Measurements from ENCODE around the gene ANTXR2.
"Not testable (repeated sequence)": the region's sequence is repeated elsewhere in the genome, so short reads cannot be mapped to it uniquely, and the experiment has no call there.

The ANTXR2 gene

GRCh38 chr4:80015407-80016189 lies 57.4 kb downstream of the ANTXR2 start:
- DNase-seq, result no peak

GRCh38 chr4:80014531-80014930 lies 58.5 kb downstream of the ANTXR2 start:
- no peak for DNase-seq

GRCh38 chr4:80012291-80012690 lies 60.7 kb downstream of the ANTXR2 start:
- no peak for DNase-seq

GRCh38 chr4:80011636-80012236 lies 61.3 kb downstream of the ANTXR2 start:
- DNase-seq, result no peak

- DNase-seq, result peak in 1 of 5 donors; percentile 82
Measured at GRCh38 chr4:80010316-80010715, 62.7 kb downstream of the ANTXR2 start.

DNA sequence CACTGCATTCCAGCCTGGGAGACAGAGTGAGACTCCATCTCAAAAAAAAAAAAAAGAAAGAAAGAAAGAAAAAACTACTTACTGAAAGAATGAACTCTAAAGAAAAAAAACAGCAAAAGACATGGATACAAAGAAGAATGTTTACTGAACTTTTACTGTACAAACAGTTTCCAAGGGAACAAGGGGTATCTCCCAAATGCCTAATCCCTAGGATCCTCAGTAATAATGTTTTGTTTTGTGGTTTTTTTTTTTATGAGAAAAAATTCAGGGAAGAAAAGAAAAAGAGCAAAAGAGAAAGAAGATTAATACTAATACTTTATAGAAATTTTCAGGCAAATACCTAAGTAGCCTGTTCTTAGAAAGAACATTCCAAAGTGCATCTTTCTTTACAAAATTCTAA lies 63.2 kb downstream of the ANTXR2 start:
- DNase-seq, result no peak

GRCh38 chr4:80008971-80009370 lies 64.1 kb downstream of the ANTXR2 start:
- peak in 1 of 5 donors; percentile 48 for DNase-seq

DNA sequence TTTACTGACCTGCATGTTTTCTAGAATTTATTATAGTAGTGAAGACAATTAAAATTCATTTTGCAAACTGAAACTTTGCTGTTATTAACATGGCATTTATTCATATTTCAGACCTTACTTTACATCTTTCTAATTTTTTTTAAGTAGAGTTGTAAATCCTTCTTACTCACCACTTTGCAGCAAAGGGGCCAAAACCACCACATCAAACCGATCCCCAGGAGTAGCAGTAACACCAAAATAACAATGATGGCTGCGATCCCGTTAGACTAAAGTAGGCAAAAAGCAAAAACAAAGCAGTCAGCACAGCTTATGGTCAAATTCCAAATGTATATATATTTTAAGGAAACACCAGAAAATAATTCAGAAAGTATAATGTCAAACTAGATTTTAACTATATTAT lies 64.7 kb downstream of the ANTXR2 start:
- peak in 1 of 5 donors; percentile 65 for DNase-seq

- DNase-seq, result peak in 1 of 5 donors; percentile 92
Measured at GRCh38 chr4:80007745-80008149, 65.3 kb downstream of the ANTXR2 start.

- peak in 1 of 5 donors; percentile 86 for DNase-seq
Measured at GRCh38 chr4:80006935-80007744, 65.9 kb downstream of the ANTXR2 start.

DNA sequence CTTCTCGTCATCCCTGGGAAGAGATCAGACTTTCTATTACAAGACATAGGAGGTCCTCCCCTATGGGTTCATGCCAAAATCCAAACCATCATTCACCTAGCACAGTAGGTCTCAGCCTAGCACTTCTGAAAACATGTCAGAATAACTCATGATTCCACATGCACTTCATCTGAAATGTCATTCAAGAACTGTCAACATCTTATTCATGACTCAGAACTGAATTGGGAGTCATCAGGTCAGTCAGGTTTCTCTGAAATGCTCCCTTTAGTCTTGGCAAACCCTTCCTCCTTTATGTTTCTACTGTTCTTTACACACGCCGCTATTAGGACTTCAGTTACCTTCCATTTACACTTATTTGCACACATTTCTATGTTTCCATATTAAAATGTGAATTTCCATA lies 67.2 kb downstream of the ANTXR2 start:
- peak in 1 of 5 donors; percentile 90 for DNase-seq

DNA sequence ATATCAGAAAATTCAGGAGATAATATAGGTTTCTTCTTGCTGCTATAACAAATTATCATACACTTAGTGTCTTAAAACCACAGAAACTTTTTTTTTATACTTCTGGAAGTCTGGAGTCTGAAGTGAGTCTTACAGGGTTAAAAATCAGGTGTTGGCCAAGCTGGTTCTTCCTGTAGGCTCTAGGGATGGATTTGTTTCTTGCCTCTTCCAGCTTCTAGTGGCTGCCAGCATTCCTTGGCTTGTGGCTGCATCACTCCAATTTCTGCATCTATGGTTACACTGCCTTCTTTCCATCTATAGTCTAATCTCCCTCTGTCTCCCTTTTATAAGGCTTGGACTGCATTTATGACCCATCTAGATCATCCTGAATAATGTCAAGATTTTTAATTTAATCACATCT lies 68.7 kb downstream of the ANTXR2 start:
- no peak for DNase-seq

DNA sequence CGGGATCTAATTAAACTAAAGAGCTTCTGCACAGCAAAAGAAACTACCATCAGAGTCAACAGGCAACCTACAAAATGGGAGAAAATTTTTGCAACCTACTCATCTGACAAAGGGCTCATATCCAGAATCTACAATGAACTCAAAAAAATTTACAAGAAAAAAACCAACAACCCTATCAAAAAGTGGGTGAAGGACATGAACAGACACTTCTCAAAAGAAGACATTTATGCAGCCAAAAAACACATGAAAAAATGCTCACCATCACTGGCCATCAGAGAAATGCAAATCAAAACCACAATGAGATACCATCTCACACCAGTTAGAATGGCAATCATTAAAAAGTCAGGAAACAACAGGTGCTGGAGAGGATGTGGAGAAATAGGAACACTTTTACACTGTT lies 70.5 kb downstream of the ANTXR2 start:
- DNase-seq, result not testable (repeated sequence)

DNA sequence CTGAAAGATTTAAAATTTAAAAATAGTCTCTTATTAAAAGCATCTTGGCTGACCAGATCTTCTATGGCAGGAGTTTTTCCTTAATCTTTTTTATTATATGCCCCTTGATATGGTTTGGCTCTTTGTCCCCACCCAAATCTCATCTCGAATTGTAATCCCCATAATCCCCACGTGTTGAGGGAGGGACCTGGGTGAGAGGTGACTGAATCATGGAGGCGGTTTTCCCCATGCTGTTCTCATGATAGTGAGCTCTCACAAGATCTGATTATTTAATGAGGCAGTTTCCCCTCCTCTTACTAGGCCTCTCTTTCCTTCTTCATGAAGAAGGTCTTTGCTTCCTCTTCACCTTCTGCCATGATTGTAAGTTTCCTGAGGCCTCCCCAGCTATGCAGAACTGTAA lies 74.0 kb downstream of the ANTXR2 start:
- DNase-seq, result not testable (repeated sequence)

DNA sequence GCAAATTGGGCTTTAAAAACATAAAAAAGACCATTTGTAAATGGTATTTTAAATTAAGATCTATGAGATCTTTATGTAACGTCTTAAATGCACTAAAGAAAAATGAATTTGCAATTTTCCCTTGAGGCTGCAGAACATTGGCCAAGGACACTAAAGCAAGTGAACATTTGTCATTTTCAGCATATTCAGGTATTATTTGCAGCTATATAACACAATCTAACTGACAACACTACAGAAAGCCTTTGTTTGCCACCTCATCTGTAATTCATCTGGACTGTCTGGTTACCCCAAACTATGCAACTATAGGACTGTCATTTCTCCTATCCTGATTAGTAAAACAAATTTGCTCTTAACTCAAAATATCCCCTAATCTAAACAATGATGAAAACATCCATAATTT lies 74.8 kb downstream of the ANTXR2 start:
- no peak for DNase-seq

DNA sequence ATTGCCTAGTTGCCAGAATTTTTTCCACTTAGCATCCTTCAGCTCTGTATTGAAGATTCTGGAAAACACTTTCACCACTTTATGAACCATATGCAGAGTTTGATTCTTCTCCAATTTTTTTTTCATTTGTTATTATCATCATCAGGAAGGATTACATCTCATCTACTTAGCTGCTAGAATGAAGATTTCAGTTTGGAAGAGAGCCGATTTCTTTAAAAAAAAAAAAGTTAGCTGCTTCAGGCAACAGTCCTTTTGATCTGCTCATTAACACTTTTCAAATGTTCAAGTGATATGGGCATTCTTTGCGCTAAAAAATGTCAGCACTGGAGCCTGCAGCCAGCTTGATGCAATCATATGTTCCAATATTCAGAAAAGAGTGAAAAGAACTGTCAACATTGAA lies 76.2 kb downstream of the ANTXR2 start:
- no peak for DNase-seq

DNA sequence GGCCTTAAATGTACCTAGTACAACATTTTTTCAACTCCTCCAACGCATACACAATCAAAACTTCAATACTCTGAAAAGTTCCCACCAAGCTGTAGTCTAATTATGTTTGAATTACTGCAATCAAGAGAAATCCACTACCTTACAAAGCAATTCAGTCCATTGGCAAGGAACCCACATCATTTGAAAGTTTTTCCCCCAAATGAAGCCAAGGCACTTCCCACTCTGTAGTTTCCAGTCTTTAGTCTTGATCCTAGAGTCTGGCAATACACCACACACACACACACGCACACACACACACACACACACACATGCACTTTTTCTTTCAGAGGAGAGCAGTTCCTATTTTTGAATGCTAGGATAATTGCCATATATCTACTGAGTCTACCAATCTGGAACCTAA lies 79.6 kb downstream of the ANTXR2 start:
- DNase-seq, result no peak

DNA sequence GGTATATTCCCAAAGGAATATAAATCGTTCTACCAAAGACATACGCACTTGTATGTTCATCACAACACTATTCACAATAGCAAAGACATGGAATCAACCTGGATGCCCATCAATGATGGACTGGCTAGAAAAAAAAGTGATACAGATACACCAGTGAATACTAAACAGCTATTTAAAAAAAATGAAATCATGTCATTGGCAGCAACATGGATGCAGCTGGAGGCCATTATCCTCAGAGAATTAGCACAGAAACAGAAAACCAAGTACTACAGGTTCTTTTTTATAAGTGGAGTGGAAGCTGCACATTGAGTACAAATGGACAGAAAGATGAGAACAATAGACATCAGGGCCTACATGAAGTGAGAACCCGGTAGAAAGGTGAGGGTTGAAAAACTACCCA lies 81.4 kb downstream of the ANTXR2 start:
- no peak for DNase-seq

- not testable (repeated sequence) for DNase-seq
Measured at GRCh38 chr4:79991100-79991499, 81.9 kb downstream of the ANTXR2 start.

- DNase-seq, result no peak
Measured at GRCh38 chr4:79987401-79987800, 85.6 kb downstream of the ANTXR2 start.

DNA sequence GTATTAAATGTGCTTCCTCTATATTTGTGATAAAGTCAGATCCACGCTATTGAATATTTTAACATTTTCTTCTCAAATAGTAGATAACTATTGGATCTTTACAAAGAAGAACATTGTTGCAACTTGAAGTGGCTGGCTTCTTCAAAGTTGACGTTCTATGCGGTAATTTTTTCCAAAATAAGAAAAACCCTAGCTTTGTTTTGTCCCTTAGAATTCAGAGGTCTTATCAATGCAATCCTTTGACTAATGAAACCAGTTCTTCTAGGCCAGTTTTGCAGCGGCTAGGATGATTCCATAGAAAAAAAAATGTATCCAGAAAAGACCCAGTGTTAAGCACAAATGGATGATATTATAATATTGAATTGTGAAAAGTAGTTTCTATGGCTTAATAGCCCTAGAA lies 89.6 kb downstream of the ANTXR2 start:
- no peak for DNase-seq

DNA sequence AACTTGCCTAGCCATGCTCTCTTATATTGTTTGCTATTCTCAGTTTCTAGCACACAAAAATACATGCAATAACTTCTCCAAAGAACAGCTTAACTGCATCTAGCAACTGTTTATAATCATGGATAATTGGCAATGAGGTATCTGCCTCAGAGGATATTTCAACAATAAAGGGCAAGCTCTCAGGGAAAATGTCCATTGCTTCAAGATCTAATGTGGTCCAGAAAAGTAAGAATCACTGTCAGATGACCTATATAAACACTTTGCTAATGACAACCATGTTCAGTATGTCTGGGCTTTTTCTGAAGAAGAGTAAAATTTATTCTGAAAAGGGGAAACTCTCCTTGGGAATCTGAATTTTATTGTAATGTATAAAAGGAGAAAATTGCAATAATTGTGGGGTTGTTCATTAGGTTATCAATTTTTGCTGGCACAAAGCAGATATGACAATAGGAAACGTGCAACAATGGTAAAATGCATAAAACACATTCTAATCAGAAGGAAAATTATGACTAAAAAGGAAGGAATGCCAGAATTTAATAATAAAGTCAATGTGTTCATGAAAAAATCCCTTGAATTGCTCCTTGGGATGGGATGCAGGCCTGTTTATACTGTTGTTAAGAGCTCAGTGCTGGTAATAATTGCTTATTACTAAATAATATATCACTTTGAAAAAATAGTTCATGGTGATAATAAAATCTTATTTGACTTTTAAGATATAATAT lies 90.3 kb downstream of the ANTXR2 start:
- DNase-seq, result no peak

GRCh38 chr4:79980448-79980847 lies 92.6 kb downstream of the ANTXR2 start:
- no peak for DNase-seq

Measured in T-helper 1 cell (primary cell).